IPS-20b (cell line): Measurements from ENCODE around the gene RTRAF.

ENCODE experiments used
- H3K27ac ChIP-seq: one replicate; pipeline ENCODE4 v1.5.1; 2013; ENCODE audit warnings: low read length
- H3K27me3 ChIP-seq: 2 replicates; pipeline ENCODE4 v1.6.1; 2013; ENCODE audit warnings: mild to moderate bottlenecking, low read length, inconsistent platforms; ENCODE audit not compliant: insufficient read depth
- H3K36me3 ChIP-seq: 2 replicates; pipeline ENCODE4 v1.6.1; 2013; ENCODE audit warnings: low read depth, mild to moderate bottlenecking, inconsistent platforms, low read length, moderate library complexity; ENCODE audit not compliant: insufficient read depth
- H3K4me1 ChIP-seq: 2 replicates; pipeline ENCODE4 v1.6.1; 2013; ENCODE audit warnings: mild to moderate bottlenecking, control low read depth, inconsistent platforms, low read length, moderate library complexity; ENCODE audit not compliant: insufficient read depth
- H3K4me3 ChIP-seq: 2 replicates; pipeline ENCODE4 v1.5.1; 2013; ENCODE audit warnings: mild to moderate bottlenecking, low read length, inconsistent platforms
- H3K9ac ChIP-seq: 2 replicates; pipeline ENCODE4 v1.6.1; 2013; ENCODE audit warnings: low read depth, mild to moderate bottlenecking, inconsistent platforms, low read length, moderate library complexity
- H3K9me3 ChIP-seq: 2 replicates; pipeline ENCODE4 v1.6.1; 2013; ENCODE audit warnings: mild to moderate bottlenecking, low read depth, low read length, inconsistent platforms; ENCODE audit not compliant: insufficient read depth

The RTRAF gene

DNA sequence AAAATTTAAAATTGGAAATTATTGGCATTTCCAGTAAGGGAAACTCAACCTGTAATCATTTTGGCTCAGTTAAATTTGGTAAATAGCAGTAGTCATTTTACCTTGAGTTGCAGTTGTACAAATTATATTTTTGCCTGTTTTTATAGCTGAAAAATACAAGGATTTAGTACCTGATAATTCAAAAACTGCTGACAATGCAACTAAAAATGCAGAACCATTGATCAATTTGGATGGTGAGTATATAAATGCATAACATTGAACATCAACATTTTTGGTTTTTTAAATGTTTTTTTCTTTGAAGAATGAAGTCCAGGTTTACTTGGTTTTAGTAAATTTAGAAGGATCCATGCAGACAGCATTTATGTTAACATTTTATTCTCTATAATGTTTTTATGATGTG is 9.0 kb downstream of the RTRAF start:
- H3K27me3 ChIP-seq, result no peaks in the 10 kb centered on the region
- no peaks in the 10 kb centered on the region for H3K4me1 ChIP-seq
- no peak overlapping the region for H3K4me3 ChIP-seq
- no peaks in the 10 kb centered on the region for H3K9me3 ChIP-seq
- no peak overlapping the region for H3K27ac ChIP-seq
- H3K9ac ChIP-seq, result no peak overlapping the region
- peaks cover 99% of the 10 kb centered on the region for H3K36me3 ChIP-seq

DNA sequence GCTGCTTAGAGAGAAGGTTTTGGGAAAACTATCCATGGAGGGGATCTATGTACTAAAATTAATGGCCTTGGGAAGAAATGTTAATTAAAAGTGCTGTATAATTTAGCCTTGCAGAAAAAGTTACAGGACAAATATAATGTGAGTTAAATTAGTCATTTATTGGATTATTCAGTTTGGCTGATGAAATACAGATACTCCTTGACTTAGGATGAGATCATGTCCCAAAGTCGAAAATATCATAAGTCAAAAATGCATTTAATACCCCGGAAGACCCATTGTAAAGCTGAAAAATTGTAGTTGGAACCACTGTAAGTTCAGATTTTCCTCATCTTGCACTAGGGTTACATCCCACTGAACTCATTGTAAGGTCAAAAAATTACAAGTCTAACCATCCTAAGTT is 9.7 kb downstream of the RTRAF start:
- Histone ChIP-seq H3K27ac (no peak overlapping the region), H3K9me3 (no peaks in the 10 kb centered on the region), H3K27me3 (no peaks in the 10 kb centered on the region), H3K4me1 (no peaks in the 10 kb centered on the region), H3K4me3 (no peak overlapping the region), H3K36me3 (peaks cover 99% of the 10 kb centered on the region), H3K9ac (no peak overlapping the region)

DNA sequence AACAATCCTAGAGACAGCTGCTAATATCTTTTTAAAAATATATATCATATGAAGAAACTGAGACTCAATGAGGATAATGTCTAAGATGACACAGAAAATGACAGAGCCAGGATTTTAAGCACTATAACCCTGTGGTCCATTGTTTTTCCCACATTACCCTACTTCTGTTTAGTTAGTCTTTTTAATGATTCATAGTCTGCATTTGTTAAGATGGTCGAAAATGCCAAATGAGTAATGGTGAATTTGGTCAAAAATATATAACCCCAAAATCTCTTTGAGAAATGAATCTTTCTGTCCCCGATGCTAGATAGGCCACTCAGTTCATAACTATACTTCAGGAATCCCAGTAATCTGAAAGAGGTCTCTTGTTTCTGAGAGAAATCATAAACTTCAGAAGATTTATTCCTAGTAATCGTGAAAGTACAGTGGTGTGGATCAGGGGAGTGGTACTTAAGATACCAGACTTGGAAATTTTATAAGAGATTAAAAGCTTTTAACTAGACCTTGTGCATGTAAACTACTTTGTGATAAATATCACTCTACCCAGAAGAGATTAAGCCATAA is 10.8 kb downstream of the RTRAF start:
- no peaks in the 10 kb centered on the region for H3K9me3 ChIP-seq
- no peak overlapping the region for H3K9ac ChIP-seq
- H3K36me3 ChIP-seq, result peaks cover 99% of the 10 kb centered on the region
- H3K27me3 ChIP-seq, result no peaks in the 10 kb centered on the region
- H3K4me3 ChIP-seq, result no peak overlapping the region
- no peaks in the 10 kb centered on the region for H3K4me1 ChIP-seq
- H3K27ac ChIP-seq, result no peak overlapping the region

DNA sequence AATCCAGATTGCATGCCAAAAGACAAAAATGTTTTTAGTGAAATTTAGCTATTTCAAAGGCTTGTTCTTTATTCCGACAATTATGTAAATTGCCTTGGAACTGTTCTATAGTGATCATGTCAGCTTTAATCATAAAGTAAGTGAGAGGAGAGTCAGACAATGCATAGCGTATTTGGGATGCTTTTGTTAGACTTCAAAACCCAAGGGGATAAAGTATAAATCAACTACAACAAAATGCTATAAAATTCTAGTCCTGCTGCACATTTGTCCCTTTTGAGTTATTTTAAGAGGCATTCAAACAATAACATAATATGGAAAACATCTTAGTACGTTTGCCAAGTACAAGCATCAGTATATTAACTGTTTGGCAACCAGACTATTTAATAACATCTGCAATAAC is 11.3 kb downstream of the RTRAF start:
- H3K36me3 ChIP-seq, result peaks cover 99% of the 10 kb centered on the region

DNA sequence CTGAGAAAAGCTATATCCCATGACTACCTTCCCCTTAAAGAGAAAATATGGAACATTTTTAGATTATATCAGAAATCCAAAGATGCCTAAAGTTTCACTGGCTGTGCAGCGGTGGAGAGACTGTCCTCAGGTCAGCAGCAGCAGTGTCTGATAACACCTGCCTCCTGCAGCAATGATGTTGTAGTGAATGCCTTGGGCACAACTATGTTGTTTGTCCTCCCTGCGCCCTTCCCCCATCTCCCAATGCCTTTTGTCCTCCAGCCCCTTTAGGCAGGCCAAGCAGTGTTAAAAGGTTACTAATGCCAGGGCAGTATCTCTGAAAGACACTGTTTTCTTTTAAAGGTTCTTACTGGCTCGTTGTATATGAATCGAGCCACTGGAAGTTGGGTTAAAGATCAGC is 13.2 kb downstream of the RTRAF start:
- no peak overlapping the region for H3K9ac ChIP-seq
- no peaks in the 10 kb centered on the region for H3K4me1 ChIP-seq
- no peak overlapping the region for H3K4me3 ChIP-seq

More for the DNA sequence above, 11.3 kb downstream of the RTRAF start:
- Histone ChIP-seq H3K4me3 (no peak overlapping the region), H3K9me3 (no peaks in the 10 kb centered on the region), H3K9ac (no peak overlapping the region), H3K27ac (no peak overlapping the region), H3K4me1 (no peaks in the 10 kb centered on the region), H3K27me3 (no peaks in the 10 kb centered on the region)

DNA sequence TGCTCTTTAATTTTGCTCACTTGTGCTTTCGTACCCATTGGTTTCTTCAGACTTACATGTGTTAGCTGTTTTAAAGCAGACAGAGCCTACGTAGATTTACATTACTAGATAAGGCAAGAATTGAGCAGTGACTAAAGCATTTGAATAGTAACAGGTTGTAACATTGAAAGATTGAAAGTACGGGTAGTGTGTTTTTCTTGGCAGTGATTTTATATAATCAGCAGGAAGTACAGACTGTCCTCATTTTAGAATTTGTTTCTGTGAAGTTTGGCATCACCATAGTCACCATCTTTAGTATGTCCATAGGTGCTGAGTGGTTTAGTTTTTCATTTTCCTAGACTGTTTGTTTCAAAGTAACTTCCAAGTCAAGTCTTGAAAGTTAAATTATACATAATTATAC is 14.0 kb downstream of the RTRAF start:
- H3K4me1 ChIP-seq, result no peaks in the 10 kb centered on the region
- H3K9me3 ChIP-seq, result no peaks in the 10 kb centered on the region
- no peaks in the 10 kb centered on the region for H3K27me3 ChIP-seq
- H3K4me3 ChIP-seq, result no peak overlapping the region
- H3K36me3 ChIP-seq, result peaks cover 100% of the 10 kb centered on the region
- H3K27ac ChIP-seq, result no peak overlapping the region
- no peak overlapping the region for H3K9ac ChIP-seq

More for the DNA sequence above, 13.2 kb downstream of the RTRAF start:
- Histone ChIP-seq H3K27me3 (no peaks in the 10 kb centered on the region), H3K9me3 (no peaks in the 10 kb centered on the region), H3K27ac (no peak overlapping the region), H3K36me3 (peaks cover 100% of the 10 kb centered on the region)

DNA sequence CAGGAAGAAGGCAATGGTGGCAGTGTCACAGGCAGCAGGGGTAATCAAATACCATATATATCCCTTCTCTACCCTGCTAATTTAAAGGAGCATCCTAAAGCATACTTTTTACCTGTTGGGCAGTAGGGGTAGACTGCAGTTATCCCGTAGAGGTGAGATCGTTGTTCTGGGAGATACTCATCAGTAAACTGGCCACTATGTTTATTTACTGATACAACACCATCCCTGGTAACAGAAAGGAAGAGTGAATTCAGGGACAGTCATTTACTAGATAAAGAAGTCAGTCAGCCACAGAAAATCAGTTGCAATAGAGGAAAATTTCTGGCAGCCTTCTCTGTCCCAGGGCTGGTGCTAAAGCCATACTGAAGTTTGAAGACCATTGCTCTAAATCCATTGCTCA is 16.3 kb downstream of the RTRAF start:
- H3K4me3 ChIP-seq, result no peak overlapping the region
- peaks cover 100% of the 10 kb centered on the region for H3K36me3 ChIP-seq
- H3K4me1 ChIP-seq, result no peaks in the 10 kb centered on the region
- no peak overlapping the region for H3K27ac ChIP-seq
- no peaks in the 10 kb centered on the region for H3K9me3 ChIP-seq
- H3K27me3 ChIP-seq, result no peaks in the 10 kb centered on the region
- no peak overlapping the region for H3K9ac ChIP-seq

DNA sequence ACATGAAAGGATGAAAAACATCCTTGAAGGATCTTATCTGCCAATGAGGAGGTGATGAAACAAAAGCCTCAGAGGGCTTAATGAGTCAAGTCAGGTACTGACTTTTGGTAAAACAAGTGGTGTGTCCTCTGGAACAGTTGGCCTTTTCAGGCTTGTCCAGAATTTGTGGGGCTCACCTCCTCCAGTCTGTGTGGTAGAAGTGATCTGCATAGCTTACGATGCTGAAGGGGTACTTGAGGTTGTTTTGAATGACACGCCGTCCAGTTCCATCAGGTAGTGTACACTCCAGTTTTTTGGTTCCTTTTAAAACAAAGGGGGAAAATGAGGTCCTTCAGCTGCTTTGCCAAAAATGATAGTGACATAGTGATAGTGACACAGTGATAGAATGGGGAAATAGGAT is 17.0 kb downstream of the RTRAF start:
- H3K9ac ChIP-seq, result no peak overlapping the region
- H3K4me1 ChIP-seq, result no peaks in the 10 kb centered on the region
- H3K9me3 ChIP-seq, result no peaks in the 10 kb centered on the region
- no peak overlapping the region for H3K4me3 ChIP-seq
- H3K27ac ChIP-seq, result no peak overlapping the region
- peaks cover 100% of the 10 kb centered on the region for H3K36me3 ChIP-seq
- H3K27me3 ChIP-seq, result no peaks in the 10 kb centered on the region

DNA sequence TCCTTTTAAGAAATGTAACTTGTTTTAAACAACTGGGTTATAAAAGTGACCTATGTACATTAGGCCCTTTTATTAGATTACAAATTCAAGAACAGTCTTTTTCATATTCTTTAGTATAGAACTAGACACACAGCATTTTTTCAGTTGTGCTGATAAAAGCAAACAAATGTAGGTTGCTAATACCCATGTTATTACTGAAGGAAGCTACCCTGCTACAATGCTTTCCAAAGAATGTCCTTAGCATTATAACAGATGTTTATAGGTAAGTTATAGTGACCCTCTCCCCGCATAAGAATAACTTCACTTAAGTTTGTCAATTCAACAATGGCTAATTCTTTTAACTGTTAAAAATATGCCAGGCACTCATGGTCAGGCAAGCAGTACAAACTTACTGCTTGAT is 17.9 kb downstream of the RTRAF start:
- H3K27ac ChIP-seq, result no peak overlapping the region
- H3K27me3 ChIP-seq, result no peaks in the 10 kb centered on the region
- peaks cover 100% of the 10 kb centered on the region for H3K36me3 ChIP-seq
- no peaks in the 10 kb centered on the region for H3K9me3 ChIP-seq
- H3K4me1 ChIP-seq, result no peaks in the 10 kb centered on the region
- H3K4me3 ChIP-seq, result no peak overlapping the region
- no peak overlapping the region for H3K9ac ChIP-seq

DNA sequence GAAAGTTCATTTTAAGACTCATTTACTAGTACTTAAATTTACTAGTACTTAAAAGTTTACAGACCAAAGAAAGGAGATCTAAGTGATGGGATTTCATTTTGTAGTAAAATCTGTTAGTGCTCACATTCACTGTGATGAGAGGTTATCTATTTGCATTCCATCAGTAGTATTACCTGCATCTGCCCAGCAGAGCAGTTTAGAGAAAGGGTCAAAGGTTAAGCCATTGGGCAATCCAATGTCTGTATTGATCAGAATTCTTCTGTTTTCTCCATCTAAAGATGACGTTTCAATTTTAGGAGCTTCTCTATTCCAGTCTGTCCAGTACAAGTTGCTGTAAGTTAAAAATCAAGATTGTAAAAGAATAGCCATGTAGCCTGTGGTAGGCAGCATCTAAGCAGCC is 18.3 kb downstream of the RTRAF start:
- Histone ChIP-seq H3K4me1 (peaks cover under 1% of the 10 kb centered on the region; the same call in 1 of the 2 replicates), H3K9me3 (no peaks in the 10 kb centered on the region), H3K36me3 (peaks cover 96% of the 10 kb centered on the region), H3K27ac (no peak overlapping the region), H3K4me3 (no peak overlapping the region), H3K9ac (no peak overlapping the region), H3K27me3 (no peaks in the 10 kb centered on the region)

DNA sequence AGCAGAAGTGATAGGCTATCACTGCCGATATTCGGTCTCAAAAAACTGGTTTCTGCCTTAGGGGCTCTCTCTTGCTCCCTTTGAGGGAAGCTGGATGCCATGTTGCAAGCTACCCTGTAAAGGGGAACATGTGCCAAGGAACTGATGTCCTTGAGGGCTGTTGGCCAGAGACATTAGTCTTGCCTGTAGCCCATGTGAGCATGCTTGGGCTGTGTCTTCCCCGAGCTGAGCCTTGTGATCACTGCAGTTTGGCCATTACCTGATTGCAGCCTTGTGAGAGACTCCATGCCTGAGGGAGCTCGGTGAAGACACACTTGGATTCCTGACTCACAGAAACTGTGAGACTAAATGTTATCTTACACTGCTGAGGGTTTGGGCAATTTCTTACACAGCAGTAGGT is 18.8 kb downstream of the RTRAF start:
- H3K27ac ChIP-seq, result no peak overlapping the region
- H3K36me3 ChIP-seq, result peaks cover 91% of the 10 kb centered on the region
- no peak overlapping the region for H3K4me3 ChIP-seq
- no peaks in the 10 kb centered on the region for H3K27me3 ChIP-seq
- H3K9me3 ChIP-seq, result no peaks in the 10 kb centered on the region
- H3K4me1 ChIP-seq, result peaks cover 5% of the 10 kb centered on the region; the same call in 1 of the 2 replicates
- no peak overlapping the region for H3K9ac ChIP-seq

DNA sequence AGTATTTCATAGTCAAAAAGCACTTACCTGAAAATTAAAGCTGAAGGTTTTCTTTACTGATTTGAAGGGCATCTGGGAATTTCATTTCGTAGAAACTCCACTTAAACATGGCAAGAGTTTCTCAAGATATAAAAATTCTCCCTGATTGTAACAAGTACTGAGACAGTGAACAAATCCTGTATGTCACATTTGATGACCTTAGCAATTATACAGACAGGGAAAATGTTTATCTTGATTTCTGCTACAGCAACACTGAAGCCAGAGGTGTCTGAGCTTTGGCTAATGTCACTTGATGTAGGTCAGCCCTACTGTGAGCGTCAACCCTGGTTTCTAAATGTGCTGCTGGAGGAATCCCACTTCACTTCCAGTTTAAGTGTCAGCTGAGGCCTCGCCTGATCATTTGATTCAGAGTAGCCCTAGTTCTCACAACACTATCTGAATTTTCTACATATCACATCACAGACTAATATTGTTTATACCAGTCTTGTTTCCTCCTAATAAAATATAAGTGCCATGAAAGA is 20.9 kb downstream of the RTRAF start:
- H3K27ac ChIP-seq, result no peak overlapping the region
- peaks cover 70% of the 10 kb centered on the region for H3K36me3 ChIP-seq
- peaks cover 8% of the 10 kb centered on the region for H3K4me1 ChIP-seq

More for the DNA sequence above, 20.9 kb downstream of the RTRAF start:
- H3K27me3 ChIP-seq, result no peaks in the 10 kb centered on the region
- no peak overlapping the region for H3K4me3 ChIP-seq
- H3K9ac ChIP-seq, result no peak overlapping the region
- no peaks in the 10 kb centered on the region for H3K9me3 ChIP-seq
